Coronary artery (tissue), 2 donors: ENCODE data around the gene SLC7A1.

Source experiments
- DNase-seq: peaks from one replicate; pipeline ENCODE4 v3.0.0-alpha.2; 2017; ENCODE audit warnings: low spot score
- H3K27ac ChIP-seq, 2 donors: fragments of 200-600 bp; sonication (generic); one replicate each; pipeline ENCODE4 v1.5.1; 2016 to 2019
- H3K4me3 ChIP-seq: fragments of 200-600 bp; sonication (generic); 2 replicates; pipeline ENCODE4 v1.5.1; 2016; ENCODE audit warnings: mild to moderate bottlenecking, moderate library complexity
- CTCF ChIP-seq: fragments of 200-600 bp; sonication (generic); IDR thresholded peaks from one replicate; pipeline ENCODE4 v1.5.1; 2019; ENCODE audit warnings: antibody characterized with exemption

SLC7A1 gene

GRCh38 chr13:29613101-29613500 is 17.6 kb upstream of the SLC7A1 start:
- H3K4me3 ChIP-seq, result no peak overlapping the region
- no peak for DNase-seq
- no peak overlapping the region for H3K27ac ChIP-seq
- no peak for TF ChIP-seq CTCF

- no peak for DNase-seq
- no peak overlapping the region for H3K4me3 ChIP-seq
- no peak overlapping the region for H3K27ac ChIP-seq
- TF ChIP-seq CTCF, result no peak
Observed at GRCh38 chr13:29607465-29607864, 12.0 kb upstream of the SLC7A1 start.

GRCh38 chr13:29605860-29606526 is 10.5 kb upstream of the SLC7A1 start:
- no peak for DNase-seq
- Histone ChIP-seq H3K4me3 (no peak overlapping the region), H3K27ac (no peak overlapping the region)
- no peak for TF ChIP-seq CTCF

DNA sequence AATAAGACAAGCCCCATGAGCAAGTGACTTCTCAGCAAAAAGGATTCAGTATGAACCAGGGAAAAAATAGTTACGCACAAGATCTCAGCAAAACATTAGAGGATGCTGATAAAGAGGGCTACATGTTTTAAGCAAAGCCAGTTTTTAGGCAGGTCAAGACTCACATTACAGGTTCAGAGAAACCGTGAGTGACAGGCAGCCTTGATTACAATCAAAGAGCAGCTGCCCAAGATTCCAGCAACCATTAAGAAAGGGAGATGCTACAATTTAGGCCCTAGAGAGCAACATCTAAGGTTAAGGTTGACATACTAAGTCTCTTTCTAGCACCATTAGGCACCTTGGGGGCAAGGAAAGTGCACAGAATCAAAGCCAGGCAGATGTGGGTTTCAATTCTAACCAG is 2.8 kb upstream of the SLC7A1 start:
- no peak for TF ChIP-seq CTCF
- no peak overlapping the region for H3K27ac ChIP-seq
- no peak for DNase-seq
- H3K4me3 ChIP-seq, result no peak overlapping the region

DNA sequence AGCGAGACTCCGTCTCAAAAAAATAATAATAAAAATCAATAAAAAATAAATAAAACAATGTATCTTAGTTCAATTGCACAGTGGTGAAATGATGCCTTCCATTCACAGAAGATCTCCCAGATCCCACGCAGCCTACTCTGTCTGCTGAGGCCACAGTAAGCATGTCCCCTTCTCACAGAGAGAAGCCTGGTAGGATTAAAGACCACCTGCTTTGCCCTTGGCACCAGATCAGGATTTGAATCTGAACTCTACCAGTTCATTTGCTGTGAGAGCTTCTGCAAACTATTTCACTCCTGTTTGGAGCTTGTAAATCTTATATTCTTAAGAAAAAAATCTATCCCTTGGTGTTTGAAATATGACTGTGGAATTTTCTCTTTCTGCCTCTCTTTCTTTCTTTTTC is 2.2 kb upstream of the SLC7A1 start:
- no peak overlapping the region for H3K27ac ChIP-seq
- TF ChIP-seq CTCF, result no peak
- no peak for DNase-seq
- H3K4me3 ChIP-seq, result no peak overlapping the region

DNA sequence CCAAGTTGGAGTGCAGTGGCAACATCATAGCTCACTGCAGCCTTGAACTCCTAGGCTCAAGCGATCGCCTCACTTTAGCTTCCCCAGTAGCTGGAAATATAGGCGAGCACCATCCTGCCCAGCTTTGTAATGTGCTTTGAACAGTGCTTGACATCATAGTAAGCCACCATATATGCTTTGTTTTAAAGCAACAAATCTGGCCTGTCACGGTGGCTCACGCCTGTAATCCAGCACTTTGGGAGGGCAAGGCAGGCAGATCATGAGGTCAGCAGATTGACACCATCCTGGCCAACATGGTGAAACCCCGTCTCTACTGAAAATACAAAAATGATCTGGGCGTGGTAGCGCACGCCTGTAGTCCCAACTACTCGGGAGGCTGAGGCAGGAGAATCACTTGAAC is 1.8 kb upstream of the SLC7A1 start:
- DNase-seq, result no peak
- Histone ChIP-seq H3K4me3 (no peak overlapping the region), H3K27ac (no peak overlapping the region)
- TF ChIP-seq CTCF, result no peak

DNA sequence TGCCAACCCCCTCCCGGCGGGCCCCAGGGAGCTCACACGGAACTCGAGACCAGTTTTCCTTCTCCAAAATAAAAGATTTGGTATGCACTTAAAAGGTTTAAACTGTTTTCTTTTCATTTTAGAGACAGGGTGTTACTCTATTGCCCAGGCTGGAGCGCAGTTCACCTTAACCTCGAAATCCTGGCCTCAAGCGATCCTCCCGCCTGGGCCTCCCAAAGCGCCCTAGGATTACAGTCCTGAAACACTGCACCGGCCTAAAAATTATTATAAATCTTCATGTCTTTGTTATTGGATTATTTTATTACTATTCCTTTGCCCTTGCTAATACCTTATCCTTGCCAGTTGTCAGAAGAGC is 553 bp upstream of the SLC7A1 start:
- Histone ChIP-seq H3K27ac (peak overlapping the region in 1 of 2 donors; percentile 93), H3K4me3 (peak overlapping the region; percentile 98)
- TF ChIP-seq CTCF, result no peak
- DNase-seq, result no peak
